Stimulated activated CD8-positive, alpha-beta memory T cell treated with anti-CD3 and anti-CD28 coated beads, Interleukin-7, amount 100 ng/mL, for 24 hours (primary cell): ENCODE measurements around the gene ZNF277.
A peak's percentile ranks its signal among the peaks of the same experiment; 100 is the strongest.

Experiments
- DNase-seq: peaks from one replicate; pipeline ENCODE4 v3.0.0-alpha.2; 2020; ENCODE audit warnings: low read depth

Gene ZNF277

GRCh38 chr7:112206238-112206990 is at the start of gene ZNF277, which contains the start of gene DOCK4:
Gene ZNF277 (plus strand): TSS chr7:112206695. CDS start chr7:112206717, 22 bp downstream.
Gene DOCK4 (minus strand): TSS chr7:112206399. CDS start chr7:112206138, 261 bp downstream.
- peak; percentile 99 for DNase-seq

- DNase-seq, result no peak
These were observed 49.4 kb upstream of the ZNF277 start for GRCh38 chr7:112157072-112157471.

GRCh38 chr7:112159351-112159750 is 47.1 kb upstream of the ZNF277 start:
- no peak for DNase-seq

GRCh38 chr7:112160130-112160770 is 46.2 kb upstream of the ZNF277 start:
- no peak for DNase-seq

- DNase-seq, result no peak
These were observed 45.7 kb upstream of the ZNF277 start for GRCh38 chr7:112160771-112161150.

- no peak for DNase-seq
These were observed 45.0 kb upstream of the ZNF277 start for GRCh38 chr7:112161253-112162141.

- no peak for DNase-seq
These were observed 44.2 kb upstream of the ZNF277 start for GRCh38 chr7:112162142-112162766.

- DNase-seq, result no peak
These were observed 43.5 kb upstream of the ZNF277 start for GRCh38 chr7:112162784-112163506.

- no peak for DNase-seq
These were observed 39.3 kb upstream of the ZNF277 start for GRCh38 chr7:112167147-112167546.

GRCh38 chr7:112168915-112169314 is 37.6 kb upstream of the ZNF277 start:
- no peak for DNase-seq

- DNase-seq, result no peak
These were observed 34.8 kb upstream of the ZNF277 start for GRCh38 chr7:112171673-112172072.

GRCh38 chr7:112172870-112173567 is 33.5 kb upstream of the ZNF277 start:
- DNase-seq, result no peak

GRCh38 chr7:112173568-112173905 is 33.0 kb upstream of the ZNF277 start:
- no peak for DNase-seq

- DNase-seq, result no peak
These were observed 32.3 kb upstream of the ZNF277 start for GRCh38 chr7:112174192-112174591.

- DNase-seq, result no peak
These were observed 30.3 kb upstream of the ZNF277 start for GRCh38 chr7:112176241-112176640.

- no peak for DNase-seq
These were observed 29.6 kb upstream of the ZNF277 start for GRCh38 chr7:112176693-112177415.

- no peak for DNase-seq
These were observed 26.3 kb upstream of the ZNF277 start for GRCh38 chr7:112180223-112180622.

GRCh38 chr7:112182749-112183148 is 23.7 kb upstream of the ZNF277 start:
- DNase-seq, result no peak

GRCh38 chr7:112183266-112183665 is 23.2 kb upstream of the ZNF277 start:
- DNase-seq, result no peak

GRCh38 chr7:112184455-112184854 is 22.0 kb upstream of the ZNF277 start:
- no peak for DNase-seq
